AG04450 (cell line): Measurements from ENCODE around the gene MMP28. TPM values are rescaled to one million over a fixed set of nuclear protein-coding genes. Genes with fewer than 3 reads are reported as not detected.
A peak's percentile ranks its signal among the peaks of the same experiment; 100 is the strongest.

ENCODE experiments used
- CTCF ChIA-PET: fragments of 300-600, 350-600 bp; formaldehyde crosslinking; extraction: SDS; loops from one replicate; lab custom pipeline; 2022; ENCODE audit warnings: antibody characterized with exemption, inconsistent platforms; lab: Charles Lee
- POLR2A ChIA-PET: fragments of 350-600 bp; formaldehyde crosslinking; extraction: SDS; loops from one replicate; lab custom pipeline; 2021; ENCODE audit warnings: antibody characterized with exemption, inconsistent platforms; lab: Yijun Ruan, JAX
- DNase-seq: peaks from one replicate; pipeline ENCODE4 v3.0.0-alpha.2; 2011; ENCODE audit warnings: low read depth, low spot score
- H3K27ac ChIP-seq: one replicate; pipeline ENCODE4 v1.5.1; 2012; ENCODE audit warnings: low read depth, low read length, control low read depth
- H3K27me3 ChIP-seq: one replicate; pipeline ENCODE4 v1.6.0; 2012; ENCODE audit warnings: low read length; ENCODE audit not compliant: control insufficient read depth, insufficient read depth
- H3K4me3 ChIP-seq: 2 replicates; pipeline ENCODE4 v1.5.1; 2011; ENCODE audit warnings: mild to moderate bottlenecking, low read depth, low read length, control low read depth
- H3K9me3 ChIP-seq: 2 replicates; pipeline ENCODE4 v1.5.1; 2012; ENCODE audit warnings: low read length; ENCODE audit not compliant: control insufficient read depth, insufficient read depth
- polyA plus RNA-seq: library from polyadenylated mRNA; depleted of rRNA; stranded (reverse); fragments of >200 nt; gene quantifications from 2 replicates; pipeline ENCODE4 v1.2.3, GENCODE V29; 2011
- TF ChIP-seq, protein P1 (sequence below): IDR thresholded peaks from 2 replicates; pipeline ENCODE4 v1.5.1; 2011; ENCODE audit warnings: low read depth, low read length, control low read depth, inconsistent platforms

The MMP28 gene
- polyA plus RNA-seq, 1 experiment: 0.17 TPM

DNA sequence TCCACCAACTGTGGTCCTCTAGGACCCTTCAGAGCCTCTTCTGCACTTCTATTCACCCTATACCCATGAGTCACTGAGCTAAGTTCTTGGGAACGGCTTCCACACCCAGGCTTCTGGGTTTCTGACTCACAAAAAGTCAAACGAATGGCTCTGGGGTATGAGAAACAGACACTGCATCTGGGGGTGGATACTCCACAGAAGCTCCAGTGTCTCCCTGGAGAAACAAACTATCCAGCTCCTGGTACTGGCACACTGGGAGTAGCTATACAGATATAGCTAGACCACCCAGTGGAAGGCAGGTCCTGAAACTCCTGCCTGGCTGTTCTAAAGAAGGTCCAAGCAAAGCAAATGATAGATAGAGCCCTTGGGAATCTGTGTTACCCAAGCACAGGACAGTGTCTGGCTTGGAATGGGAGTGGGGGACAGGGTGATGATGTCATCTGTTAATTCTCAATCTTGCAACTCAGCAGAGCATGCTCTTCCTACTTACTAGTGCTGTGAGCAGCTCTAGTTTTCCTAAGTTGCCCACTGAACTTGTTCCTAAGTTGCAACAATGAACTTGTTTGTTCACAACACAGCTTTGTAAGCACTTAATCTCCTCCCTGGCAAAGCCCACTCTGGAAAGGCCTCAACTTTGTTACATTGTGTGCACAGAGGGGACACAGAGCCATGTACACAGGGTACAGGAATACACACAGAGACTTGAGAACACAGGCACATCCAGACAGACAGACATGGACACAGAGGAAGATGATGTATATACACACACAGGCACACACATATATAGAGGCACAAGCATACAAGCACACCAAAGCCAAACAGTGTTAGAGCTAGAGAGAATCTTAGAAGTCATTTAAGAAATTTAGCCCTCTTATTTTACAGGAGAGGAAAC is 6.7 kb downstream of the MMP28 start:
- POLR2A ChIA-PET: interaction anchor here (1.9 kb wide), 1 partner anchor 20 kb away, joined by 13 read pairs; the partner anchor contains the start of gene TAF15
- TF ChIP-seq, protein P1, sequence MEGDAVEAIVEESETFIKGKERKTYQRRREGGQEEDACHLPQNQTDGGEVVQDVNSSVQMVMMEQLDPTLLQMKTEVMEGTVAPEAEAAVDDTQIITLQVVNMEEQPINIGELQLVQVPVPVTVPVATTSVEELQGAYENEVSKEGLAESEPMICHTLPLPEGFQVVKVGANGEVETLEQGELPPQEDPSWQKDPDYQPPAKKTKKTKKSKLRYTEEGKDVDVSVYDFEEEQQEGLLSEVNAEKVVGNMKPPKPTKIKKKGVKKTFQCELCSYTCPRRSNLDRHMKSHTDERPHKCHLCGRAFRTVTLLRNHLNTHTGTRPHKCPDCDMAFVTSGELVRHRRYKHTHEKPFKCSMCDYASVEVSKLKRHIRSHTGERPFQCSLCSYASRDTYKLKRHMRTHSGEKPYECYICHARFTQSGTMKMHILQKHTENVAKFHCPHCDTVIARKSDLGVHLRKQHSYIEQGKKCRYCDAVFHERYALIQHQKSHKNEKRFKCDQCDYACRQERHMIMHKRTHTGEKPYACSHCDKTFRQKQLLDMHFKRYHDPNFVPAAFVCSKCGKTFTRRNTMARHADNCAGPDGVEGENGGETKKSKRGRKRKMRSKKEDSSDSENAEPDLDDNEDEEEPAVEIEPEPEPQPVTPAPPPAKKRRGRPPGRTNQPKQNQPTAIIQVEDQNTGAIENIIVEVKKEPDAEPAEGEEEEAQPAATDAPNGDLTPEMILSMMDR: no peak
- no peak for DNase-seq
- Histone ChIP-seq H3K9me3 (no peaks in the 10 kb centered on the region), H3K27ac (peak overlapping the region; percentile 73), H3K27me3 (peaks cover 12% of the 10 kb centered on the region), H3K4me3 (no peak overlapping the region)
- CTCF ChIA-PET: interaction anchor here (0.6 to 6.6 kb wide), 9 partner anchors 16 to 647 kb away, joined by 3 to 64 read pairs (median 6); partner anchors contain the start of gene TAF15

DNA sequence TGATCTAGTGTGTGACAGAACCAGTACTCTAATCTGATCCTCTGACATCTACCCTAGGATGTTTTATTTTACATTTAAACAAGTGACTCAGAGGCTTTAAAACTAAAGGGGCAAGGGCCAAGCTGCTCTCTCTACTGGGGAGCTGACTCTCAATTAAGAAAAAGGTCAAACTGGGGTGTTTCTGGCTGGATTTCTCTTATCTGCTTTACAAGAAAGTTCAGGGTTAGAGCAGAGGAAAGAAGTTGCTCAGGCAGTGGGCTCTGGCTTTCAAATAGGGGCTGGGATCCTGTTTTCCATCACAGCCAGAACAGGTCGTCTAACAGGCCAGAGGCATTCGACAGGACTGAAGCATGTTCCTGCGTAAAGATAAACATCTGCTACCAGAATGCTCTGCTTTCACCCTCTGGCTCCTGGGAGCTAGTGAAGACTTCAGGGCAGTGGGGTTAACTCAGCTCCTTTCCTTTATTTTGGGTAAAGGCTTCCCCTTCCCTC is 8.5 kb downstream of the MMP28 start:
- H3K9me3 ChIP-seq: no peaks in the 10 kb centered on the region
- peaks cover 6% of the 10 kb centered on the region for H3K27me3 ChIP-seq
- CTCF ChIA-PET: interaction anchor here (1.0 to 6.6 kb wide), 5 partner anchors 18 to 23 kb away, joined by 3 to 64 read pairs (median 7); partner anchors contain the start of gene TAF15
- no peak for DNase-seq
- TF ChIP-seq, protein P1: no peak
- no peak overlapping the region for H3K27ac ChIP-seq
- no peak overlapping the region for H3K4me3 ChIP-seq
- POLR2A ChIA-PET: interaction anchor here (1.0 kb wide), 1 partner anchor 30 kb away, joined by 3 read pairs; no protein-coding TSS in a partner anchor

DNA sequence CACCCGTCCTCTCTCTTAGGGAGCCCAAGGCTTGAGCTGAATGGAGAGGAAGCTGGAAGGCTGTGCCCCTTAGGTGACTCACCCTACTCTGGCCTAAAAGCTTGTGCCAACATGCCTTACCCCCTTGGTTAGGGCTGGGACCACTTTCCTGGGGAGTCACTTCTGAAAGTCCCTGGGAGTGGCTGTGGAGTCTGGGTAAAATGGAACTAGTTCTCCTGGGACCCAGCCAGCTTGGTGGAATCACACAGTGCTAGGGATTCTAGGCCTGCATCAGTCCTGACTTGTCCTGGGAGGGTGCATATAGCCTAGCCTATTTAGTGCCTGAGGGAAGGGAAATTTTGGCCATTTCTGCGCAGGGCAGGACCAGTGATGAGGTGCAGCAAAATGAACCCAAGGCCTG is 10.5 kb downstream of the MMP28 start:
- TF ChIP-seq, protein P1: no peak
- H3K27me3 ChIP-seq: peaks cover 5% of the 10 kb centered on the region
- ChIA-PET POLR2A (no interaction called here), CTCF (interaction anchor here (0.9 to 6.6 kb wide), 4 partner anchors 17 to 24 kb away, joined by 4 to 64 read pairs (median 12); no protein-coding TSS in a partner anchor)
- no peaks in the 10 kb centered on the region for H3K9me3 ChIP-seq
- no peak overlapping the region for H3K4me3 ChIP-seq
- H3K27ac ChIP-seq: no peak overlapping the region
- DNase-seq: no peak

DNA sequence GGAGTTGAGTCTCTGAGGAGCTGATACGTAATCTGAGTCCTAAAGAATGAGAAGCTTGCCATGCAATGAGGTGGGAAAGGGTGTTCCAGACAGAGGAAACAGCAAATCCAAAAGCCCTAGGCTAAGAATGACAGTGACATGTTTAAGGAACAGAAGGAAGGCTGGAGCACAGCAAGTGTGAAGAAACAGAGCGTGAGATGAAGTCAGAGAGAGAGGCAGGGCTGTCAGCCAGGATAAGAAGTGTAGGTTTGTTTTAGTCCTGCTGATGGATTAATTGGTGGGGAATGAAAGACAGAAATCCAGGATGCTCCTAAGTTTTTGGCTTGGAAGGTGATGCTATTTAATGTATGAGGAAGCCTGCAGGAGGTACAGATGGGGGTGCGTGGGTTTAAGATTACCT is 14.5 kb downstream of the MMP28 start:
- TF ChIP-seq, protein P1: no peak
- ChIA-PET CTCF (interaction anchor here (0.9 to 4.5 kb wide), 5 partner anchors 14 to 34 kb away, joined by 3 to 30 read pairs (median 4); partner anchors contain the start of gene TAF15), POLR2A (interaction anchor here (0.7 kb wide), 1 partner anchor 1480 kb away, joined by 3 read pairs; no protein-coding TSS in a partner anchor)
- Histone ChIP-seq H3K27ac (no peak overlapping the region), H3K27me3 (peaks cover 14% of the 10 kb centered on the region), H3K9me3 (no peaks in the 10 kb centered on the region; the same call in 1 of the 2 replicates), H3K4me3 (no peak overlapping the region)
- no peak for DNase-seq
